ENCODE measurements around the gene TMEM132C. TPM values are rescaled to one million over a fixed set of nuclear protein-coding genes. Genes with fewer than 3 reads are reported as not detected.

Gene TMEM132C
- total and polyA plus RNA-seq, 2 of the 4 experiments (the other 2 are of a cell fraction), result not detected

DNA sequence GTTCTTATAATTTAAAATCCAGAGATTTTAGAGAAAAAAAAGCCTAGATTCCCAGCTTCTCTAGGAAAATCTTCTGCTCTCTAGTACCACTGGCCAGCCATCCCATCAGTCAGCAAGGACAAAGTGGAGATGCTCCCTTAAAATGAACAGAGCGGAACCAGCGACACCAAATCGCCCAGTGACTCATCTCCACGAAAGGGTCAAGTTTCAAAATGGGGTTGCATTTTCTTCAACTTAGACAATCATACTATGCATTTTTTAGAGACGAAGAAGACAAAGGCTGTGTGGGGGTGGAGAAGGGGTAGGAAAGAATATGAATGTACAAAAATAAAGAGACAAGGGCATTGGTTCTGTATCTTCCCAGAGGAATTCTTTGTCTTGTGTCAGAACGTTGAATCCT, 344.8 kb downstream of the TMEM132C start:
- in situ Hi-C loops (cut with MboI; ENCODE audit: low sequenced_read_pairs) (no loop called here), intact Hi-C loops (cut with micrococcal nuclease) (no loop called here), dilution Hi-C loops (cut with HindIII; ENCODE audit: low sequenced_read_pairs, unreplicated experiment) (no loop called here)
- H3K79me1 ChIP-seq (ENCODE audit: low read depth in 1 of 2, low read length in 2 of 2), result no peaks in the 10 kb centered on the region
- no TSS peak for BruUV-seq (replicated peaks)
- H3K27me3 ChIP-seq (ENCODE audit: control insufficient read depth, insufficient read depth, low read length), result no peaks in the 10 kb centered on the region
- H3K14ac ChIP-seq (replicated peaks; ENCODE audit: low read depth, low read length), result no peak overlapping the region
- POLR2A ChIA-PET (ENCODE audit: unreplicated experiment), result no interaction called here
- H3K4me2 ChIP-seq (ENCODE audit: low read depth, low read length), result no peak overlapping the region
- no peak overlapping the region for H3K23ac ChIP-seq (ENCODE audit: low read depth, low read length)
- H2AFZ ChIP-seq (replicated peaks; ENCODE audit: low read length, poor library complexity), result no peak overlapping the region
- H2BK20ac ChIP-seq (ENCODE audit: low read depth, low read length), result no peak overlapping the region
- H4K20me1 ChIP-seq (ENCODE audit: insufficient read depth, low read length), result no peaks in the 10 kb centered on the region
- no peak overlapping the region for H4K8ac ChIP-seq (ENCODE audit: low read depth in 2 of 2, low read length in 2 of 2)
- H3K4ac ChIP-seq (ENCODE audit: low read depth, low read length), result no peak overlapping the region
- no peak overlapping the region for H2BK5ac ChIP-seq (ENCODE audit: low read depth, low read length, poor library complexity, severe bottlenecking)
- H2AK5ac ChIP-seq (ENCODE audit: low read depth, low read length), result no peak overlapping the region
- TF ChIP-seq MAFK (IDR thresholded peaks at IDR 0.05; ENCODE audit: low read depth, low read length) (no peak), POLR2A (IDR thresholded peaks at IDR 0.05; ENCODE audit: low read depth, low read length) (no peak), SMC3 (IDR thresholded peaks at IDR 0.05; ENCODE audit: low read depth, low read length) (no peak), RFX5 (IDR thresholded peaks at IDR 0.05; ENCODE audit: low read depth, low read length) (no peak), NFE2L2 (IDR thresholded peaks at IDR 0.05; ENCODE audit: low read depth, low read length) (no peak), MAZ (IDR thresholded peaks at IDR 0.05; ENCODE audit: borderline replicate concordance, low read depth, low read length) (no peak)
- TF ChIP-seq, protein P1, sequence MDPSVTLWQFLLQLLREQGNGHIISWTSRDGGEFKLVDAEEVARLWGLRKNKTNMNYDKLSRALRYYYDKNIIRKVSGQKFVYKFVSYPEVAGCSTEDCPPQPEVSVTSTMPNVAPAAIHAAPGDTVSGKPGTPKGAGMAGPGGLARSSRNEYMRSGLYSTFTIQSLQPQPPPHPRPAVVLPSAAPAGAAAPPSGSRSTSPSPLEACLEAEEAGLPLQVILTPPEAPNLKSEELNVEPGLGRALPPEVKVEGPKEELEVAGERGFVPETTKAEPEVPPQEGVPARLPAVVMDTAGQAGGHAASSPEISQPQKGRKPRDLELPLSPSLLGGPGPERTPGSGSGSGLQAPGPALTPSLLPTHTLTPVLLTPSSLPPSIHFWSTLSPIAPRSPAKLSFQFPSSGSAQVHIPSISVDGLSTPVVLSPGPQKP (IDR thresholded peaks at IDR 0.05; ENCODE audit: borderline replicate concordance, low read depth, low read length), result no peak
- ATAC-seq (ENCODE audit: low read depth) (no peak), DNase-seq (no peak)
- H3K18ac ChIP-seq (ENCODE audit: low read depth, low read length), result no peak overlapping the region
- no peak overlapping the region for H4K91ac ChIP-seq (ENCODE audit: insufficient read depth, low read depth, low read length)
- H3K4me1 ChIP-seq (ENCODE audit: control insufficient read depth, insufficient read depth, low read length), result no peaks in the 10 kb centered on the region
- CTCF ChIA-PET, result no interaction called here
- no peaks in the 10 kb centered on the region for H3K36me3 ChIP-seq (ENCODE audit: control insufficient read depth, insufficient read depth, low read length)
- no peak overlapping the region for H2AK9ac ChIP-seq (replicated peaks; ENCODE audit: low read depth, low read length, poor library complexity)
- no peak overlapping the region for H2BK120ac ChIP-seq (ENCODE audit: low read depth, low read length)
- peaks cover 40% of the 10 kb centered on the region for H3K9me3 ChIP-seq (ENCODE audit: control insufficient read depth, insufficient read depth, low read length)
- no peak overlapping the region for H3K56ac ChIP-seq (ENCODE audit: extremely low read depth, insufficient read depth, low read length)
- WGBS, 2 experiments (ENCODE audit: extremely low coverage in 2 of 2, insufficient read length in 1 of 2), result 29% methylated on average over 1 of the region's 6 CpGs; no CpG with 5 or more reads in 1 of the 2 experiments
- no peak overlapping the region for H2BK15ac ChIP-seq (ENCODE audit: low read depth, low read length)
- H3K9ac ChIP-seq (ENCODE audit: low read depth, low read length), result no peak overlapping the region
- H3K9me1 ChIP-seq (ENCODE audit: insufficient read depth, low read length), result no peaks in the 10 kb centered on the region
- H3K4me3 ChIP-seq (ENCODE audit: insufficient read depth, low read depth, low read length), result no peak overlapping the region
- H4K5ac ChIP-seq (ENCODE audit: low read depth, low read length), result no peak overlapping the region
- no peak overlapping the region for H3K27ac ChIP-seq (ENCODE audit: insufficient read depth, low read length)

Measured in IMR-90 (cell line).